GM12892 (cell line): ENCODE results near the gene SLC39A11.

Source experiments
- POLR2A ChIP-seq: IDR thresholded peaks from 2 replicates; pipeline ENCODE4 v1.6.1; 2011; ENCODE audit warnings: low read depth, low read length, control low read depth
- POLR2AphosphoS5 ChIP-seq: IDR thresholded peaks from 2 replicates; pipeline ENCODE4 v1.6.1; 2011; ENCODE audit warnings: low read depth, low read length, control low read depth
- TAF1 ChIP-seq: IDR thresholded peaks from 2 replicates; pipeline ENCODE4 v1.6.1; 2011; ENCODE audit warnings: low read depth, mild to moderate bottlenecking, control low read depth, low read length, borderline replicate concordance

- TF ChIP-seq POLR2AphosphoS5 (no peak), POLR2A (no peak), TAF1 (no peak)
Observed at GRCh38 chr17:72691586-72691985, 400.9 kb downstream of the SLC39A11 start.
